ENCODE results near the gene ADAMTS14.
A peak's percentile ranks its signal among the peaks of the same experiment; 100 is the strongest.
"Not testable (repeated sequence)": the region's sequence is repeated elsewhere in the genome, so short reads cannot be mapped to it uniquely, and the experiment has no call there.

The ADAMTS14 gene

GRCh38 chr10:70751356-70751755 lies 79.0 kb downstream of the ADAMTS14 start:
- no peak for DNase-seq (ENCODE audit: low read depth in 3 of 3)

GRCh38 chr10:70751991-70752390 lies 79.7 kb downstream of the ADAMTS14 start:
- no peak for DNase-seq (ENCODE audit: low read depth in 3 of 3)

GRCh38 chr10:70752571-70752970 lies 80.3 kb downstream of the ADAMTS14 start:
- DNase-seq (ENCODE audit: low read depth in 3 of 3): no peak

GRCh38 chr10:70753026-70753663 lies 80.8 kb downstream of the ADAMTS14 start:
- DNase-seq (ENCODE audit: low read depth in 3 of 3): no peak

GRCh38 chr10:70753841-70754621 lies 81.7 kb downstream of the ADAMTS14 start:
- DNase-seq (ENCODE audit: low read depth in 3 of 3): no peak

- no peak for DNase-seq (ENCODE audit: low read depth in 3 of 3)
These were observed 84.5 kb downstream of the ADAMTS14 start for GRCh38 chr10:70756700-70757360.

- no peak for DNase-seq (ENCODE audit: low read depth in 3 of 3)
These were observed 85.5 kb downstream of the ADAMTS14 start for GRCh38 chr10:70757856-70758255.

- DNase-seq (ENCODE audit: low read depth in 3 of 3): peak; percentile 46 to 64 (median 55)
These were observed 86.6 kb downstream of the ADAMTS14 start for GRCh38 chr10:70758757-70759514.

- no peak for DNase-seq (ENCODE audit: low read depth in 3 of 3)
These were observed 87.5 kb downstream of the ADAMTS14 start for GRCh38 chr10:70759781-70760180.

- DNase-seq (ENCODE audit: low read depth in 3 of 3): no peak
These were observed 88.0 kb downstream of the ADAMTS14 start for GRCh38 chr10:70760271-70760787.

- no peak for DNase-seq (ENCODE audit: low read depth in 3 of 3)
These were observed 88.8 kb downstream of the ADAMTS14 start for GRCh38 chr10:70761031-70761601.

- DNase-seq (ENCODE audit: low read depth in 3 of 3): no peak
These were observed 89.5 kb downstream of the ADAMTS14 start for GRCh38 chr10:70761727-70762350.

- no peak for DNase-seq (ENCODE audit: low read depth in 3 of 3)
These were observed 90.3 kb downstream of the ADAMTS14 start for GRCh38 chr10:70762441-70763175.

- DNase-seq (ENCODE audit: low read depth in 3 of 3): no peak
These were observed 91.3 kb downstream of the ADAMTS14 start for GRCh38 chr10:70763567-70763966.

GRCh38 chr10:70765794-70766594 lies 93.7 kb downstream of the ADAMTS14 start:
- no peak for DNase-seq (ENCODE audit: low read depth in 3 of 3)

- not testable (repeated sequence) for DNase-seq (ENCODE audit: low read depth in 3 of 3)
These were observed 95.8 kb downstream of the ADAMTS14 start for GRCh38 chr10:70768026-70768685.

- no peak for DNase-seq (ENCODE audit: low read depth in 3 of 3)
These were observed 96.8 kb downstream of the ADAMTS14 start for GRCh38 chr10:70769121-70769520.

GRCh38 chr10:70770001-70770400 lies 97.7 kb downstream of the ADAMTS14 start:
- DNase-seq (ENCODE audit: low read depth in 3 of 3): no peak

- not testable (repeated sequence) for DNase-seq (ENCODE audit: low read depth in 3 of 3)
These were observed 98.2 kb downstream of the ADAMTS14 start for GRCh38 chr10:70770516-70770915.
